DOHH2 (cell line): ENCODE data around the gene PLCD1.

ENCODE experiments used
- H3F3A ChIP-seq: fragments of 200-600 bp; sonication (generic), shearing (Covaris generic); 2 replicates; pipeline ENCODE4 v1.6.0; 2016; ENCODE audit warnings: antibody characterized with exemption, mild to moderate bottlenecking; ENCODE audit not compliant: control insufficient read depth, insufficient read depth
- H3K27ac ChIP-seq: fragments of 200-600 bp; sonication (generic); 2 replicates; pipeline ENCODE4 v1.5.1; 2014; ENCODE audit warnings: low read depth, mild to moderate bottlenecking, low read length, moderate library complexity
- H3K27me3 ChIP-seq: fragments of 200-600 bp; sonication (generic); 2 replicates; pipeline ENCODE4 v1.6.1; 2014; ENCODE audit warnings: mild to moderate bottlenecking, low read length, mixed read lengths; ENCODE audit not compliant: control insufficient read depth
- H3K36me3 ChIP-seq: fragments of 200-600 bp; sonication (generic); 2 replicates; pipeline ENCODE4 v1.6.1; 2014; ENCODE audit warnings: mild to moderate bottlenecking, low read length, moderate library complexity, mixed read lengths; ENCODE audit not compliant: control insufficient read depth
- H3K4me1 ChIP-seq: fragments of 200-600 bp; sonication (generic); 2 replicates; pipeline ENCODE4 v1.6.1; 2014; ENCODE audit warnings: mild to moderate bottlenecking, low read length, mixed read lengths; ENCODE audit not compliant: control insufficient read depth
- H3K4me2 ChIP-seq: fragments of 200-600 bp; sonication (generic); 2 replicates; pipeline ENCODE4 v1.6.0; 2014; ENCODE audit warnings: mild to moderate bottlenecking, low read length, moderate library complexity
- H3K4me3 ChIP-seq: fragments of 200-600 bp; sonication (generic); 2 replicates; pipeline ENCODE4 v1.5.1; 2014; ENCODE audit warnings: mild to moderate bottlenecking, low read length, mixed read lengths
- H3K79me2 ChIP-seq: fragments of 200-600 bp; sonication (generic); 2 replicates; pipeline ENCODE4 v1.6.1; 2014; ENCODE audit warnings: mild to moderate bottlenecking, low read length, mixed read lengths; ENCODE audit not compliant: control insufficient read depth
- H3K9me2 ChIP-seq: fragments of 200-600 bp; sonication (generic); replicated peaks from 2 replicates; pipeline ENCODE4 v1.6.1; 2014; ENCODE audit warnings: mild to moderate bottlenecking, low read length, mixed read lengths; ENCODE audit not compliant: control insufficient read depth
- H3K9me3 ChIP-seq: fragments of 200-600 bp; sonication (generic); 2 replicates; pipeline ENCODE4 v1.6.1; 2014; ENCODE audit warnings: antibody characterized with exemption, low read length, mixed read lengths; ENCODE audit not compliant: control insufficient read depth, insufficient read depth
- H4K20me1 ChIP-seq: fragments of 200-600 bp; sonication (generic); 2 replicates; pipeline ENCODE4 v1.6.0; 2014; ENCODE audit warnings: low read depth, mild to moderate bottlenecking, antibody characterized with exemption, low read length, moderate library complexity; ENCODE audit not compliant: control insufficient read depth, insufficient read depth
- EZH2phosphoT487 ChIP-seq: fragments of 200-600 bp; sonication (generic); IDR thresholded peaks from 2 replicates; pipeline ENCODE4 v1.6.1; 2017; ENCODE audit warnings: borderline replicate concordance, mild to moderate bottlenecking, antibody characterized with exemption, low read length, moderate library complexity, mixed read lengths
- TF ChIP-seq, protein P1 (sequence below): fragments of 200-600 bp; sonication (generic); IDR thresholded peaks from one replicate; pipeline ENCODE4 v1.5.1; 2014; ENCODE audit warnings: antibody characterized with exemption, mild to moderate bottlenecking, low read depth, low read length; ENCODE audit not compliant: poor library complexity, severe bottlenecking

PLCD1 gene

GRCh38 chr3:37969596-37970100, 59.8 kb downstream of the PLCD1 start:
- no peaks in the 10 kb centered on the region for H3K4me1 ChIP-seq
- H3K36me3 ChIP-seq = no peaks in the 10 kb centered on the region
- H3K79me2 ChIP-seq = no peaks in the 10 kb centered on the region
- H3F3A ChIP-seq = no peaks in the 10 kb centered on the region
- H3K27me3 ChIP-seq = peaks cover 19% of the 10 kb centered on the region
- no peak overlapping the region for H3K4me3 ChIP-seq
- H4K20me1 ChIP-seq = no peaks in the 10 kb centered on the region
- TF ChIP-seq, protein P1, sequence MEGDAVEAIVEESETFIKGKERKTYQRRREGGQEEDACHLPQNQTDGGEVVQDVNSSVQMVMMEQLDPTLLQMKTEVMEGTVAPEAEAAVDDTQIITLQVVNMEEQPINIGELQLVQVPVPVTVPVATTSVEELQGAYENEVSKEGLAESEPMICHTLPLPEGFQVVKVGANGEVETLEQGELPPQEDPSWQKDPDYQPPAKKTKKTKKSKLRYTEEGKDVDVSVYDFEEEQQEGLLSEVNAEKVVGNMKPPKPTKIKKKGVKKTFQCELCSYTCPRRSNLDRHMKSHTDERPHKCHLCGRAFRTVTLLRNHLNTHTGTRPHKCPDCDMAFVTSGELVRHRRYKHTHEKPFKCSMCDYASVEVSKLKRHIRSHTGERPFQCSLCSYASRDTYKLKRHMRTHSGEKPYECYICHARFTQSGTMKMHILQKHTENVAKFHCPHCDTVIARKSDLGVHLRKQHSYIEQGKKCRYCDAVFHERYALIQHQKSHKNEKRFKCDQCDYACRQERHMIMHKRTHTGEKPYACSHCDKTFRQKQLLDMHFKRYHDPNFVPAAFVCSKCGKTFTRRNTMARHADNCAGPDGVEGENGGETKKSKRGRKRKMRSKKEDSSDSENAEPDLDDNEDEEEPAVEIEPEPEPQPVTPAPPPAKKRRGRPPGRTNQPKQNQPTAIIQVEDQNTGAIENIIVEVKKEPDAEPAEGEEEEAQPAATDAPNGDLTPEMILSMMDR = no peak
- no peak for TF ChIP-seq EZH2phosphoT487
- H3K9me3 ChIP-seq = no peaks in the 10 kb centered on the region
- H3K27ac ChIP-seq = no peak overlapping the region
- H3K4me2 ChIP-seq = no peak overlapping the region
- H3K9me2 ChIP-seq = no peaks in the 10 kb centered on the region

DNA sequence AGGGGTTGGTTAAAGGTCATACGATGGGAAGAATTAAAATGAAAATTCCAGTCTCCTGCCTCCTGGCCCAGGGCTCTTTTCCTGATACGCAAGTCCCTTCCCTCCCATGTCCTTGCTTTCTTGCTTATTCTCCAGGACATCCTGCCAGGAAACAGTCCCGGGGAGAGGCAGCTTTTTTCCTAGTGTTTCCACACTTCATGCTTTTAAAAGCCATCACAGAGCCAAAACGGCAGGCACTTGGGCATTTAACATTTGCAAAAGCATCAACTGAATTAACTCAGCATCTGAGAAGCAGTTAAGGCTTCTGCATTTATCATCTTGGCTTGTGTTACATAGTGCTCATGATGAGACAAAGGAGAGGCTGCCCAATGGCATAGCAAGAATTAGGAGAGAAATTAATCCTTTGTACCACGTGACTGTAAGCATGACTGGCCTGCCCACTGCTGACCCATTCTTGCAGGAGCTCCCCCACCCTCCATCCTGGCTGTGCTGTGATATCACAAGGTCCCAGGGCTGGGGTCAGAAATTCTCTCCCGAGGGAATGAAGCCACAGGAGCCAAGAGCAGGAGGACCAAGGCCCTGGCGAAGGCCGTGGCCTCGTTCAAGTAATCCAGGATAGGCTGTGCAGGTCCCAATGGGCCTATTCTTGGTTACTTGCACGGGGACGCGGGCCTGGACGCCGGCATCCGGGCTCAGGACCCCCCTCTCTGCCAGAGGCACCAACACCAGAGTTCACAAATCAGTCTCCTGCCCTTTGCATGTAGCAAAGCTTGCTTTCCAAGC, 60.4 kb downstream of the PLCD1 start:
- Histone ChIP-seq H3K27me3 (peaks cover 19% of the 10 kb centered on the region), H3K9me3 (no peaks in the 10 kb centered on the region), H3K4me1 (no peaks in the 10 kb centered on the region)

DNA sequence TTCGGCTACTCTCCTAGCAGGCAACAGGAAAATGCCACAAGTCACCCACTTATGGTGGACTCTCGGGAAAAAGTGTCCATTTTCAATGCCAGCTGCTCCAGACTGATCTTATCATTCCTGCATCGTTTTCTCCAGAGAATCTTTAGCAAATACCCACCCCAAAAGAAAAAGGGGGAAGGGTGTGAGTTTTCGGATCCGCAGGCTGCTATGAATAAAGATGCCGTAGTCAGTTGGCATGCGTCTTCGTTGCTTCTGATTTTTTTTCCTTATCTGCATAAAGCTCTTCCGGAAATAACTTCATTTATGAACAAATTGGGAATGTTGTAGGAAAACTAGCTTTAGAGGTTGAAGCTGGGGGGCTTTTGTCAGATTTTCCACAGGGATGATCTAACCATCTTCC, 61.2 kb downstream of the PLCD1 start:
- Histone ChIP-seq H3K4me2 (no peak overlapping the region), H3K27me3 (peaks cover 19% of the 10 kb centered on the region), H3F3A (no peaks in the 10 kb centered on the region), H3K9me2 (no peaks in the 10 kb centered on the region), H3K27ac (no peak overlapping the region), H3K4me3 (no peak overlapping the region), H4K20me1 (no peaks in the 10 kb centered on the region), H3K4me1 (no peaks in the 10 kb centered on the region), H3K79me2 (no peaks in the 10 kb centered on the region), H3K9me3 (no peaks in the 10 kb centered on the region), H3K36me3 (no peaks in the 10 kb centered on the region)
- no peak for TF ChIP-seq EZH2phosphoT487
- TF ChIP-seq, protein P1 = no peak

More for the DNA sequence above, 60.4 kb downstream of the PLCD1 start:
- H3F3A ChIP-seq = no peaks in the 10 kb centered on the region
- no peak overlapping the region for H3K4me3 ChIP-seq
- H3K9me2 ChIP-seq = no peaks in the 10 kb centered on the region
- no peak overlapping the region for H3K4me2 ChIP-seq
- H4K20me1 ChIP-seq = no peaks in the 10 kb centered on the region
- H3K36me3 ChIP-seq = no peaks in the 10 kb centered on the region
- H3K79me2 ChIP-seq = no peaks in the 10 kb centered on the region
- TF ChIP-seq, protein P1 = no peak
- no peak for TF ChIP-seq EZH2phosphoT487
- H3K27ac ChIP-seq = no peak overlapping the region
